Kidney glomerular epithelial cell (primary cell): ENCODE measurements around the gene LIPN.
"Not testable (repeated sequence)": the region's sequence is repeated elsewhere in the genome, so short reads cannot be mapped to it uniquely, and the experiment has no call there.

Experiments used
- DNase-seq: peaks from one replicate; lab custom pipeline; 2025; lab: John Stamatoyannopoulos, UW

The LIPN gene, protein sequence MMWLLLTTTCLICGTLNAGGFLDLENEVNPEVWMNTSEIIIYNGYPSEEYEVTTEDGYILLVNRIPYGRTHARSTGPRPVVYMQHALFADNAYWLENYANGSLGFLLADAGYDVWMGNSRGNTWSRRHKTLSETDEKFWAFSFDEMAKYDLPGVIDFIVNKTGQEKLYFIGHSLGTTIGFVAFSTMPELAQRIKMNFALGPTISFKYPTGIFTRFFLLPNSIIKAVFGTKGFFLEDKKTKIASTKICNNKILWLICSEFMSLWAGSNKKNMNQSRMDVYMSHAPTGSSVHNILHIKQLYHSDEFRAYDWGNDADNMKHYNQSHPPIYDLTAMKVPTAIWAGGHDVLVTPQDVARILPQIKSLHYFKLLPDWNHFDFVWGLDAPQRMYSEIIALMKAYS

DNA sequence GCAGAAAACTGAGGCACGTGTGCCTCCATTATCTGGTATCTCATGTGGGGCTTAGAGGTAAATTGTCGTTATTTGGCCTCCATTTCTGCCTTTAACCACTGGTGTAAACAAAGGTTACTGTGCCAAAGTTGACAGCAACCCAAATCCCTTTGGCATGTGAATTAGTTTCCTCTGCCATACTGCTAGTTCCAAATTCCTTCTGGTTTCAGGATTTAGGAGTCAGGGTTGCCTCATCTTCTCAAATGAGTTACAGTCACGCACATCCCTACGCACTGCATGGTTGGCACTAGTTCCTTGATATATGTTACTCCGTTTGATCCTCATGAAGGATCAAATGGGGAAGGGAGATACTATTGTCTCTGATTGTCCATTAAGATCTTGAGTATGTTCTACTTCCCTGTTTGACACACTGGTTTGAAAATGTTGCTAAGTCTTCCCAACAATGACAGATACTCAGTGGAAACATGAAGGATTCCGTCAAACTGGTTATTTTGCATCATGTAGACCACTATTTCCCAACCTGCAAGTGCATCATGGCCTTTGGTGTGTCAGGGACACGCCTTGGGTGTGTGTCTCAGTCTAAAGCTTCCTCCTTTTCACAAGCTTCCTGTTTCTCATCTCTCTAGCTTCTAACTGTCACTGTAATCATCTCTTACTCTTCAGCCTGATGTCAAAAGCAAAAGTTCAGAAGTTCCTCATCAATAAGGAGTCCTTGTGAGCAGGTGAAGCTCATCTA, at the start of gene LIPN:
TSS of gene LIPN (plus strand) at position 655 of the 736 bp plus-strand sequence. CDS start 1,386 bp downstream, outside the sequence.
- DNase-seq: no peak

DNA sequence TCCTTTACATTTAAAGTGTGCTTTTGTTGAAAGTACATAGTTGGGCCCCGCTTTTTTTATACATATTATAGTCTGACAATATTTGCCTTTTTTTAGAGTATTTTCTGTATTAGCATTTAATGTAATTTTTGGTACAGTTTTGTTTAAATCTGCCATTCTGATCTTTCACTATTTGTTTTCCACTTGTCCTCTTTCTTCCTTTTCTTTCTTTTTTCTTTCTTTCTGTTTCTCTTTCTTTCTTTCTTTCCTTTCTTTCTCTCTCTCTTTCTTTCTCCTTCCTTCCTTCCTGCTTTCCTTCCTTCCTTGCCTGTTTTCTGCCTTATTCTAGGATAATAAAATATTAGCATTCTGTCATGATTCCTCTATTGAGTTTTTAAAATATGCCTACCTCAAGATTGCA, 44.3 kb upstream of the LIPN start:
- no peak for DNase-seq

DNA sequence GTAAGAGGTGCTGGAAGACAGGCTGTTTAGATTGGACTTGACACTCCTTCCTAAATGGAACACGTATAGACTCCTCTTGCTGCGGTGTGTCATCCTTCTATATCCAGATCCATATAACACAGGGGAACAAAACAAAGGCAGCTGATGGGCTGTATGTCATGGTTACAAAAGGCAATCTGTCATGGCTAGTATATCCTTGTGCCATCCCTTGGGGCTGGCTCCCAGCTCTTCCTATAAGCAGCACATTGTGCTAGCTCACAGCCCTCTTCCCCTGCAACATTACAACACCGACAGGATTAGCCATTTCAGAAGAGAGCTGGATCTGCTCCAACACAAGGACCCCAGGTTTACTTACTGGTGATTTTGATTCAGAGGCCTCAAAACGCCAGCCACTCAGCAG, 38.4 kb upstream of the LIPN start:
- DNase-seq: no peak

DNA sequence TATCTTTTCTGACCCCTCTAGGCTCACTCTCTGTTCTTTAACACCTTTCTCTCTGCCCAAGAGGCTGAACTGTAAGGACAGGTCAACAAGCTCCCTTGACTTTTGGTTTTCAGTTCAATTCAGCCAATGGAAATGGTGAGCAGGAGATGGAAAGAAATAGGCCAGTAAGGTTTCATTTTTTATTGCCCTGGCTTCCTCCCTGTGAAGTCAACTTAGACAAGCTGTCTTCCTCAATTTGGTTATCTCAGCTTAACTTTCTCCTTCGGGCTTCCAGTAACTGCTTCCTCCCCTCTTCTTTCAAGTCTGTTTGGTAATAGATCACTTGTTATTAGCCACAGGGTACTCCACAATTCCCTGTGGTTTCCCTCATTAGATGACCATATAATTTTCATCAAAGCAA, 34.0 kb upstream of the LIPN start:
- no peak for DNase-seq

DNA sequence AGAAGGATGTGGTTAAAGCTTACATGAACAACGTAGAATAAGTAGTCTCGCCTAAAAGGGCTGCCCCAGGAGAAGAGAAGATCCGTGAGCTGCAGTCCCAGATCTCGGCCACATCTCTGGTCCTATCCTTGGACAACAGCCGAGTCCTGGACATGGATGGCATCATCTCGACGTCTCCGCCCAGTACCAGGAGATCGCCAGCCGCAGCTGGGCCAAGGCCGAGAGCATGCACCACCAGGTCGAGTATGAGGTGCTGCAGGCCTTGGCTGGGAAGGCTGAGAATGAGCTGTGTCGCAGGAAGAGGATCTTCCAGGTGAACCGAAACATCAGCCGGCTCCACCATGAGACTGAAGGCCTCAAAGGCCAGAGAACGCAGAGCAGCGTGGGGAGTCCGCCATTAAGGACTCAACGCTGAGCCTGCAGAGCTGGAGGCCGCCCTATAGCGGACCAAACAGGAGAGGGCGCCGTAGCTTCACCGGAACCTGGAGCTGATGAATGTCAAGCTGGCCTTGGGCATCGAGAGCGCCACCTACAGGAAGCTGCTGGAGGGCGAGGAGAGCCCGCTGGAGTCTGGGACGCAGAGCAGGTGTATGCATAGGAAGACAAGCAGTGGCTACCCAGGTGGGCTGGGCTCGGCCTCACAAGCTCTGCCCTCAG, 31.6 kb upstream of the LIPN start:
- no peak for DNase-seq

DNA sequence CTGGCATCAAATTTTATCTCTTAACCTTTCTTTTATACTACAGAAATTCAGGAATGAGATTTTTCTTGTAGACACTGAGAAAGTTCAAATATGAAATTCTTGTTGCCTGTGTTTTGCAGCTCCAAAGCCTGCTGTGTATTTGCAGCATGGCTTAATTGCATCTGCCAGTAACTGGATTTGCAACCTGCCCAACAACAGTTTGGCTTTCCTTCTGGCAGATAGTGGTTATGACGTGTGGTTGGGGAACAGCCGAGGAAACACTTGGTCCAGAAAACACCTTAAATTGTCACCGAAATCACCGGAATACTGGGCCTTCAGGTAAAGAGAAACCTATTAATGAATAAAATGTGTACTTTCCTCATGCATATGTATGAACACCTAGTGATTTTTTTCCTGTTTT, 29.0 kb upstream of the LIPN start:
- DNase-seq: no peak

DNA sequence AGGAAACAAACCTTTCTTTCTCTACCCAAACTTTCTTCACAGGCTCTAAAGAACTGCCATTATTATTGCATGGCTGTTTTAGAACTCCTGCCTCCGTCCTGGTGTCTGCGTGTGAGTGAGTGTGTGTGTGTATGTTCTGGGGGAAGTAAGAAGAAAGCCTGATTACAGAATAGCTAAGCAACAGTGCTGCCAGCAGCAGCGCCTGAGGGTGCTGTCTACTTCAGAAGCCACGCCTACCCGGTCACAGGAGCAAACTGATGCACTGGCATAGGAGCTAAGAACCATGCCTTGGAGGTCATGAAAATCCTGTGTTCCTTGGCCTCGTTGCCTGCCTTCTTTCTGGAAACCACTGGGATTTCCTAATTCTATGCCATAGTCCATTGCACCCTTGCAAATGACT, 28.5 kb upstream of the LIPN start:
- DNase-seq: no peak

DNA sequence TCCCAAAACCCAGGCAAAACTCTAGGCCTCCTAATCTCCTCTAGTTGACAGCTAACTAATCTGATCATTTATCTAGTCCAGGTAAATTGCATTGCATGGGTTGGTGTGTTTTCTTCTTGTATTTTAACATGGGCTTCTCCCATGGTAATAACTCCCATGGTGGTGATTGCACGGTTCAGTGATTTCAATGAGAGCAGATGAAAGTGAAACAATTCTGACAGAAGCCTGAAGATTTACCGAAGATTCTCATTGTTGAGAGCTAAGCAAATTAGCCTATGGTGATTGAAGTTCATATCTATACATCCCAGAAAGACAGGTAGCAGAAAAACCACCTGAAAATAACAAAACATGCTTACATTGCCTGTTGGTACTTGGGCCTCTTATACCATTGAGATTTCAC, 26.6 kb upstream of the LIPN start:
- no peak for DNase-seq

DNA sequence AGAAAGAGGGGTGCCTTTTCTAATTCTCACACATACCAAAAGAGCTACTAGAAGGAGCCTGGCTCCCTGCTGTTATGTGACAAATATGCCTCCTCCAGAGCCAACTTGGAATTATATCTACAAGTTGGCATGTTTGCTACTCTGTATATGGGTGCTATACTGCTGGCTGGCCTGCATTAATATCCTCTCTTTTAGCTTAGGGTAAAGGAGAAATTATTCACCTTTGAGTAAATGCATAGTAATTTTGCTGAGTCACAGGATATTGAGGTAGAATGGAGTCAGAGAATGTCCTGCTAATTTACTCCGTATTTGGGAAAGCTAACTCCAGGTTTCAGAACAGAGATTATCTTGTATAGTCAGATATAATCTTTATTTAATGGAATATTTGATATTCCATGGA, 24.2 kb upstream of the LIPN start:
- no peak for DNase-seq

DNA sequence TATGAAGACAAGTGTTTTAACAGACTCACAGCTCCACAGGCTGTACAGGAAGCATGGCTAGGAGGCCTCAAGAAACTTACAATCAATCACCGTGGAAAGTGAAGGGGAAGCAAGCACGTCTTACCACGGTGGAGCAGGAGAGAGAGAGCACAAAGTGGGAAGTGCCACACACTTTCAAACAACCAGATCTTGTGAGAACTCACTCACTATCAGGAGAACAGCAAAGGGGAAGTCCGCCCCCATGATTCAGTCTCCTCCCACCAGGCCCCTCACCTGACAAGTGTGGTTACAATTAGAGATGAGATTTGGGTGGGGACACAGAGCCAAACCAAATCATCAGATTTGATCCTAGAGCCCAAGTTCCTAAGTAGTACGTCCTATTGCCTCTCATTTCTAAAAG, 17.9 kb upstream of the LIPN start:
- DNase-seq: not testable (repeated sequence)

DNA sequence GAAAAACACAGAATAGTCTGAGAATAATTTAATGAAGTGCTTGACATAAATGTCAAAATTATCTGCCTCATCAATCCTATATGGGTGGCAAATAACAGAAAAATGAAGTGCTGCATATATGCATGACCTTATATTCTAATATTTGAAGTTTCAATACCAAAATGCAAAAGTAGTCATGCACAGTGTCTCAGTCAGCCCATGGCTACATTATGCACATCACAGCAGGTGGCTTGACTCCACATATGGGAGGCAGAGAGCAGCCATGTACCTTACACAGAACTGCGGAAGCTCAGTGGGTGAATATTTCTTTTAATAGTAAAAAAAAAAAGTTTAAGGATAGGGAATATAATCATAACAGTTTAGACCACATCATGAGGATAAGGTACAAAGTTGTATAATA, 17.4 kb upstream of the LIPN start:
- no peak for DNase-seq

DNA sequence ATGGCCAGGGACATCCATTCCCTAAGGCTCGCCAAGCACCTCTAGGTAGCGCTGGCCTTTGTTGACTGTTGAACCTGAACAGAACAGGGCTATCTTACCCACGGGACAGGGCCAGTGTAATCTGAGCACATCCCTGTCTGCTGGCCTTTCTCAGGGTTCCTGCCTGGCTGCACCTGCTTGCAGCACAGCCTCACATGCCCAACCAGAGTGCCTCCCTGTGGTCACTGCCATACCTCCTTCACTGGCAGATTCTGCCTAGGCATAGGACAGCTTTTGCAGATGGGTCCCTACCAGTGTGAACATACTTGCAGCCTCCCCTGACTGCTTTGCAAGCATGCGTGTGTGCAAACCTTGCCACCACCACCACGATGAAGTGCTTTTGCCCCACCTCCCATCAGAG, 15.8 kb upstream of the LIPN start:
- no peak for DNase-seq

DNA sequence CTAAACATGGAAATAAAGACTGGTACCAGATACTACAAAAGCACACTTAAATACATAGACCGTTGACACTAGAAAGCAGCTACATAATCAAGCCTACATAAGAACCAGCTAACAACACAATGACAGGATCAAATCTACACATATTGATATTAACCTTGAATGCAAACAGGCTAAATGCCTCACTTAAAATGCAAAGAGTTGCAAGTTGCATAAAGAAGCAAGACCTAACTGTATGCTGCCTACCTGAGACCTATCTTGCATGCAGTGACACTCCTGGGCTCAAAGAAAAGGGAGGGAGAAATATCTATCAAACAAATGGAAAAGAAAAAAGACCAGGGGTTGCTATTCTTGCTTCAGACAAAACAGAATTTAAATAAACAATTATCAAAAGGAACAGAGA, 14.2 kb upstream of the LIPN start:
- DNase-seq: no peak

DNA sequence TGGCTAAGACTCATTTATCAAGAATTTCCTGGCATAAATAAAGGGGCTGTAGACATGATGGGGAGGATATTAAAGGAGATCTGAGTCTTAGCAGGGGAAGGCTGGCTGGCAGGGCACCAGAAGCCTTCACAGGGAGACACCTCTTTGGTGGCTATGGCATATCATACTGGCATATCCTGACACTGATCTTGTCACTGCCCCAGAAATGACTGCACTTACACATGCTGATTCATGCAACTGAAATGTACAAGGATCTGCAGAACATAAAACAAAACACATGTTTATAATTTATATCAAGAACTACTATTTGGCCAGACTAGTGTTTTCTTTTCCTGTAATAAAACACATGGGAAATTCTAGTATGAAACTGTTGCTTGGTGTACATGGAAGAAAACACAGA, 5.5 kb upstream of the LIPN start:
- no peak for DNase-seq

DNA sequence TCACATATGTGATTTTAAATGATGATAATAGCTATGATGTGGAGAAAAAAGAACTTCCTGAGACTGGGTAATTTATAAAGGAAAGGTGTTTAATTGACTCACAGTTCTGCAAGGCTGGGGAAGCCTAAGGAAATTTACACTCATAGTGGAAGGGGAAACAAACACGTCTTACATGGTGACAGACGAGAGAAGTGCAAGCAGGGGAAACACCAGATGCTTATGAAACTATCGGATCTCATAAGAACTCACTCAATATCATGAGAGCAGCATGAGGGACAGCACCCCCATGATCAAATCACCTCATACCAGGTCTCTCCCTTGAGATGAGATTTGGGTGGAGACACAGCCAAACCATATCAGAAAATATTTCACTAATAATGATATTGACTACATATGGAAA, 4.1 kb upstream of the LIPN start:
- no peak for DNase-seq

DNA sequence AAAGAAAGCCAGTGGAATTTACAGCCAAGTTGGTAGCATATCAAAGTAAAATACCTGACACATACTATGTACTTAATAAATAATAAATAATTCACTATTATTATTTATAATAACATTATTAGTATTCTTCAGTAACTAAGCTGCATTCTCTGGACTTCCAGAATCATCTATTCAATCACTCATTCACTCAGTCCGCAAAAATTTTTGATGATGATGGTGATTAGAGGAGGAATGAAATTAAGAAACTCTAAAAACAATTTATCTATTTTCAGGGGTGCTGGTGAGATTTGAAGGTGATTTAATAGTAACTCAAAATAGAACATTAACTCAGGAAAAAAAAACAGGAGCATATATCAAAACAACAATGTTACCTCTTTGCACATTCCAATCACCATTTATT, 3.2 kb upstream of the LIPN start:
- no peak for DNase-seq

DNA sequence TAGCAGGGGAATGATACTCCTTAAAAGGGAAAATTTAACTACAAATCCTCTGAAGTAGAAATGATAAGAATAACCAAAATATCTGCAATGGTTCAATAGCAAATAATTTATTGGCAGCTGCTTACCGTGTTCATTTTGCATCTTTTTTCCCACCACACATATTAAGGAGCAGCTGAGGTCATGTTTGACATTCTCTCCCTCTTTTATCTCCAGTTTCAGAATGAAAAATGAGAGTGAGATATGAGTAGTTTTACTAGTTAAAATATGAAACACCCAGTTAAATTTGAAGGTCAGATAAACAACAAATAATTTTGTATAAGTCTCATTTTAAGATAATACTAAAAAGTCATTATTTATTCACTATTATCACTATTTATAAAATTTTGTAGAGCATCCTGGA, 3.1 kb downstream of the LIPN start:
- no peak for DNase-seq

DNA sequence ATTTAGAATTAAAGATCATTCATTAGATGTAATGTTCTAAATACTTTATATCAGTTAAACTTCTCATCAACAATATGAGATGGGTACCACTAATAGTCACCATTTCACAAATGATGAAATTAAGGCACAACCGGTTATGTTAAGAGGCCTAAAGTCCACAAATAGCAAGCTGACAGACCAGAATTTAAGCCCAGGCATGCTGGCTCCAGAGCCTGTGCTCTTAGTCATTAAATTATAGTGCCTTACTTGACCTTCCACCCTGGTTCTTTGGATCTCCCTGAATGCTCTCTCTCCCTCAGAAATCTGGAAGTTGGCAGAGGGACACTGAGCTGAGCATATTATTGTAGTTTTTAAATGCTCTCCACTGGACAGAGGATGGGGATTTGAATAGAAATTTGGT, 3.6 kb downstream of the LIPN start:
- DNase-seq: no peak

DNA sequence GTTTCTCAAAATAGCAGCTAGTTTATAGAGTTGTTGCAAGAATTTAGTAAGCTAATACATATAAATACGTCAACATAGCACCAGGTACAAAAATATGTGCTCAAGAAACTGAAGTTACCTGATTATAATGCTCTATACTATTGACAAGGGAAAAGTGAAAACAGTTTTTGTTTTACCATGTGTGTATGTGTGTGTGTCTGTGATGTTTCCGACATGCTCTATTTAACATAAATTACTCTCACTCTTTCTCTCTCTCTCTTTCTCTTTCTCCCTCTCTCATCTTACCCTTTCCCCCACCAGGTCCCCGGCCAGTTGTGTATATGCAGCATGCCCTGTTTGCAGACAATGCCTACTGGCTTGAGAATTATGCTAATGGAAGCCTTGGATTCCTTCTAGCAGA, 4.3 kb downstream of the LIPN start:
- no peak for DNase-seq

DNA sequence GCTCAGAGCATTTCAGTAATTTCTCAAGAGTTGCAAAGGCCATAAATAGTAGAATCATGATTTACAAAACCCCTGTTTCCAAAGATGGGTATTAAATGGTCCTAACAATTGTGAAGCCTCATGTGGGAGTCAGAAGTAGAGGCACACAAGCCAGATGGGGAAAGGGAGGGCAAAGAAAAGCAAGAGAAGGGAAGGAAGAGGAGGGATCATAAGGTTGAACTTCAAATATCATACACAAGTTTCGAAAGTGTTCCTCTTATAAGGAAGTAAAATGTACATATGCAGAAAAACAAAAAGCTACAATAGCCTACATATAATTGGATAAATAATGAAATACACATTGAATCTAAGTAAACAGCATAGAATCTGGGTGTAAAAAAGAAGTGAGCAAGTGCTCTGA, 6.0 kb downstream of the LIPN start:
- DNase-seq: no peak

DNA sequence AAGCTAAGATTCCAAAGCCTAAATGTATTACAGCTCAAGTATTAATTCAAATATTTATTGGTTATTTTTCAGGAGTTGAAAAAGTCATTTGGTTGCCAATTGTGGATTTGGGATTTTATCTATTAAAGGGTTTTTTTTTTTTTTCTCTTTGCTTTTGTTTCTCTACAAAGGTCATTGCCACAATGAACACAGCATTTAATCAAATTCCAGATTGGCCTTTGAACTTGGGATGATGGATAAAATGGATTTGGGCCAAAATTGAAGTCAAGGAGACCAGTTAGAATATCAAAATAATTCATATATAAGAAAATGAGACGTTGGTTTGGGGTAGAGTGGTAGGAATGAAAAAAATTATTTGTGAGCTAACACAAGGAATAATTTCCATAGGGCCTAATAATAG, 9.6 kb downstream of the LIPN start:
- DNase-seq: no peak

DNA sequence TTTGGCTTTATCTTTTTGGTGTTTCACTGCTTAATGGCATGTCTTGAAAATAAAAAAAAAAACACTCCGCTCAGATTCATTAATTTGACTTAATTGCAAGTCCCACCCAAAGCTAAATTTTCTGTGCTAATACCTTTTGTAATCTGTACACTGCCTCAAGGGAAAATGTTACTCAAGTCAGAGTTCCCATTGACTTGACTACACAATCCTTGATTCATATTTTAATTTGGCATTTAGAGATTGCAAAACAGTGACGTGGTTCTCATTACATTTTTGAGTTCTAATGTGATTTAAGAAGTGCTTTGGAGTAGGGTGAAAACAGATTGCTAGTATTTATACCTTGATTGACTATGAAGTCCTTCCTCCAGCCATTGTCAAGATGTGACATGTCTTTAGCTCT, 21.4 kb downstream of the LIPN start:
- no peak for DNase-seq

DNA sequence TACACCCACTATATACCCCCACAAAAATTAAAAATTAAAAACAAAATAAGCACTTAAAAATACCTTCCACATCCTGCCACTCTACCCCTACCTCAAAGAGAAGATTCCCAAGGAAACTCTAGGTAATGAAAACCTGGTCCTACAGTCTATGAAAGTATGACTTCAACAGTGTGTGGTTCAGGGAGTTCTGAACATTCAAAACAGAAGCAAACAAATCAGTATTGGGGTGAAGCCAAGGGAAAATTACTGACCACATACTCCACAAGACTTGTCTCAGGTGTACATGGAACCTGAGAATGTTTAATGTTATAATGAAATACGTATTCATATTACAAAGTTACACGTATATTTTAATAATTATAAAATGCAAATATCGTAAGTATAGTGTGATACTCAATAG, 22.4 kb downstream of the LIPN start:
- no peak for DNase-seq
